Endothelial cell of umbilical vein (primary cell): ENCODE measurements around the gene CDC7.

ENCODE experiments used
- CTCF ChIP-seq, 2 donors: IDR thresholded peaks; 1 replicate in 1 of 2; 2 replicates in 1 of 2; pipeline ENCODE4 v1.5.1; 2011; ENCODE audit warnings: low read length in 2 of 2, mild to moderate bottlenecking in 2 of 2, moderate library complexity in 2 of 2, control low read depth in 1 of 2, inconsistent platforms in 1 of 2, low read depth in 1 of 2; ENCODE audit not compliant: insufficient read depth in 1 of 2; ENCODE audit errors: extremely low read depth in 1 of 2
- EZH2 ChIP-seq: IDR thresholded peaks from 2 replicates; pipeline ENCODE4 v1.6.1; 2012; ENCODE audit warnings: borderline replicate concordance, low read depth, mild to moderate bottlenecking, moderate library complexity, low read length, inconsistent platforms; ENCODE audit not compliant: severe bottlenecking
- JUN ChIP-seq: IDR thresholded peaks from 2 replicates; pipeline ENCODE4 v1.6.1; 2011; ENCODE audit warnings: borderline replicate concordance, low read depth; ENCODE audit not compliant: insufficient read length, insufficient read depth
- MAX ChIP-seq: IDR thresholded peaks from 2 replicates; pipeline ENCODE4 v1.6.1; 2011; ENCODE audit not compliant: insufficient read depth, insufficient read length
- MYC ChIP-seq: IDR thresholded peaks from one replicate; pipeline ENCODE4 v1.6.1; 2011; ENCODE audit warnings: mild to moderate bottlenecking, low read depth, low read length
- POLR2A ChIP-seq: IDR thresholded peaks from 2 replicates; pipeline ENCODE4 v1.6.1; 2012; ENCODE audit warnings: low read depth, mild to moderate bottlenecking, control low read depth, low read length
- POLR2AphosphoS5 ChIP-seq: IDR thresholded peaks from 2 replicates; pipeline ENCODE4 v1.6.1; 2012; ENCODE audit warnings: low read depth, mild to moderate bottlenecking, control low read depth, low read length, moderate library complexity; ENCODE audit not compliant: insufficient read depth

- TF ChIP-seq POLR2A (no peak), CTCF (IDR thresholded peaks at IDR 0.05; ENCODE audit: extremely low read depth in 1 of 2, insufficient read depth in 1 of 2, low read depth in 1 of 2, low read length in 2 of 2) (no peak), EZH2 (no peak), JUN (no peak), MYC (no peak), POLR2AphosphoS5 (no peak), MAX (no peak)
These were observed 51.9 kb downstream of the CDC7 start for GRCh38 chr1:91552596-91552995.
